Non-pigmented ciliary epithelial cell (primary cell): ENCODE measurements around the gene NOLC1.

Source experiments
- DNase-seq: peaks from one replicate; pipeline ENCODE4 v3.0.0-alpha.2; 2010; ENCODE audit warnings: low read depth

The NOLC1 gene

DNA sequence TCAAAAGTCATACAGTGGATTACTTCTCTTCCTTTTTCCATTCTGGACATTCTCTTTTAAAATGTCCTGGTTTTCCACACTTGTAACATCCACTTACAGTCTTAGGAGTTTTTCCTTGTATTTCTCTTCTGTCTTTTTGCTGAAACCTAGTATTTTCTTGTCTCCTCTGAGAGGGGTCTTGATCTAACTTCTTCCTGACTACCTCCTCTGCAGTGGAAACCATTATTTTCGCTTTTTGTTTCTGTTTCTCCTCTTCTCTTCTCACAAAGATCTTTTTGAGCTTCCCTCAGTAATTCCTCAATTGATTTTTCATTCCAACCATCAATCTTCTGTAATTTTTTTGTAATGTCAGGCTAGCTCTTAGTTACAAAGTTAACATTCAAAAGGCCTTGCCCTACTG is 50.2 kb downstream of the NOLC1 start:
- DNase-seq: no peak

DNA sequence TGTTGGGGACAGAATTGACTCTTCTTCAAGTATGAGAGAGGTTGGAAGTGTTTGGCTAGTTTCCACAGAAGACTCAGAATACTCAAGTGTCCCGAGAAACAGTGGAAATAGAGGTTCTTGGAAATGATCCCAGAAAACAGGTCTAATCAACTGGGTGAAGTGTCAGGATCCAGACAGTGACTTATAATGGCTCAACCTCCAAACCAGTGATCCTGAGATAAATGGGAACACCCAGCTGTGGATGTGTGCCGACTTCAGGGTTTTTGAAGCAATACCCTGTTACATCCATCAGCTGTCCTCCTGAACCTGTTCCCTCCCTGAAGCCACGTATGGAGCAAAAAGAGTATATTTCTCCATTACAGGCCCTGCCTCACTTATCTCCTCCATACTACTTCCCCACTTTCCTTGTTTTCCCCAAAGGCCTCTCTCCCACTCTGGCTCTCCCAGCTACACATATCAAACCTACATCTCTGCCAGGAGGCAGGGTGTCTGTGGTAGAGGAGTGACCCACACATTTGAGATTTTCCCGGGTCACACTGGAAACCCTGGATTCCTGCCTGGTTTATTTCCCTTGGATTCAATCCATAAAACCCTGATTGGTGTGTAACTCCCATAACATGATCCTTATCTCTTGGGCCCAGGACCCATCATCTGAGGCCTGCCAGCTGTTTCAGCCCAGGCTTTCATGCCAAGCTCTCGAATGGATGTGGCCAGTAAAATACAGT is 56.3 kb downstream of the NOLC1 start:
- no peak for DNase-seq

DNA sequence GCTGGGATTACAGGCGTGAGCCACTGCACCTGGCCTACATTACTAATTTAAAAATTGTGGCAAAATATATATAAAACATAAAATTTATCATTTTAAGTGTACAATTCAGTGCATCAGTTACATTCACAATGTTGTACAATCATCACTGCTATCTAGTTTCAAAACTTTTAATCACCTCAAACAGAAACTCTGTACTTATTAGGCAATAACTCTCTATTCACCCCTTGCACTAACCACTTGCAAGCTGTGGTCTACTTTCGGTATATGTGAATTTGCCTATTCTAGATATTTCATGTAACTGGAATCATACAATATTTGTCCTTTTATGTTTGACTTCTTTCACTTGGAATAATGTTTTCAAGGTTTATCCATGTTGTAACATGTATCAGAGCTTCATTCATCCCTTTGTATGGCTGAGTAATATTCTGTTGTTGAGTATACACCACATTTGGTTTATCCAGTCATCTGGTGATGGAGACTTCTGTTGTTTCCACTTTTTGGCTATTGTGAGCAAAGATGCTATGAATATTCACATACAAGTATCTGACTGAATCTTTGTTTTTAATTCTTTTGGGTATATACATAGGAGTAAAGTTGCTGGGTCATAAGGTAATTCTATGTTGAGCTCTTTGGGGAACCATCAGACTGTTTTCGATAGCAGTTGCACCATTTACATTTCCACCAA is 59.6 kb downstream of the NOLC1 start:
- no peak for DNase-seq
